ENCODE results near the gene PRH1.

Gene PRH1

DNA sequence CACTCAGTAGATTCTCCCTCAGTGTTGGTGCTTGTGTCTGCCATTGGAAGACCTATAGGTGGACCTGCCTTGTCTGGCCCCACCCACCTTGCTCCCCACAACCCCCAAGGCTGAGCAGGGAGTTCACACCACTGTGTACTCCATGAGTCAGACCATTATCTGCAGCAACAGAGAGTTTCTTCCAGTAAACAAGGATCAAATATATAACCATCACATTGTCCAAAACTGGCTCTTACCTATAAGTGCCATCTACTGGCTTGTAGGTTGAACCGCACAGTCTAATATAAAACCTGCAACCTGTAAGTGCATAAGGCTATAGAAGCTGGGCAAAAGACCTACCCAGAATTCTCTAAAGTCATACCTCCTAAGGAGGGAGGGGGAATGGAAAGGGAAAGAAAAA, 17.4 kb upstream of the PRH1 start:
- H3K4me3 ChIP-seq (ENCODE audit: low read length), result no peak overlapping the region
- no peak for DNase-seq (ENCODE audit: low read depth)
- no peak for TF ChIP-seq CTCF (conservative IDR thresholded peaks at IDR 0.05; ENCODE audit: low read depth, low read length)

GRCh38 chr12:10900972-10901371, 16.9 kb upstream of the PRH1 start:
- H3K4me3 ChIP-seq (ENCODE audit: low read length), result no peak overlapping the region
- no peak for TF ChIP-seq CTCF (conservative IDR thresholded peaks at IDR 0.05; ENCODE audit: low read depth, low read length)
- no peak for DNase-seq (ENCODE audit: low read depth)

DNA sequence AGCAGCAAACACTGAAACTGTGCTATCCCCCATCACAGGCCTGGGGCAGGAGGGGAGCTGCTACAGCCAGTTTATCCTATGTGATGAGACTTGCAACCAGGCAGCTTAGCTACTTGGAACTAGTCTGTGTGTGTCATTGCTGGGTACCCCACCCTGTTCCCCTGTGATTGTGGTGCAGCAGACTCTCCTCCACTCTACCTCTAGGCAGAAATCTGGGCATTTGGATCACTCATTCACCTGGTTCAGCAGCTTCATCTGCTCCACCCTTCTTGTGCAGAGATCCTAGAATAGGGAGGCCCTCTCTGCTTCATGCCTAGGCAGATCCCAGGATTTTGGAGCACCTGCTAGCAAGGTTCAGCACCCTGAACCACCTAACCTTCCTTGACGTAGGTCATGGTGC, 16.5 kb upstream of the PRH1 start:
- TF ChIP-seq CTCF (conservative IDR thresholded peaks at IDR 0.05; ENCODE audit: low read depth, low read length), result no peak
- H3K4me3 ChIP-seq (ENCODE audit: low read length), result no peak overlapping the region
- DNase-seq (ENCODE audit: low read depth), result no peak

GRCh38 chr12:10896854-10897253, 12.8 kb upstream of the PRH1 start:
- no peak for TF ChIP-seq CTCF (conservative IDR thresholded peaks at IDR 0.05; ENCODE audit: low read depth, low read length)
- no peak for DNase-seq (ENCODE audit: low read depth)
- no peak overlapping the region for H3K4me3 ChIP-seq (ENCODE audit: low read length)

DNA sequence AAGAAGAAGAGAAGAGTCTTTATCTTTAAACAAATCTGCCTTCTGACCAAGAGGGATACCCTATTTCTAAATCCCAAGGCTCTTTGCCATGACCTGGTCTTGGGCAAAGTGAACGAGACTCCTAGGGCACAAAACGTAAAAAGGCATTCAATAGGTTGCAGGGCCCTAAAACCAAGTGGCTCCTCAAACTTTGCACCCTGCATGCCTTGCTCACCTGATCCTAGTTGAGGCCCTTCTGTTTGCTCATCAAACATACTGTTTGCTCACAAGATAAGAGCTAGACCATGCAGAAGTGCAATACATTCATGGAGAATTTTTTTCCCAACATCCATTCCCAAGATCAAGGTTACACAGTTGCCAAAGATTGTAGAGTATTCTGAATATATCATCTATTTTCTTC, 7.9 kb upstream of the PRH1 start:
- H3K4me3 ChIP-seq (ENCODE audit: low read length), result no peak overlapping the region
- no peak for DNase-seq (ENCODE audit: low read depth)
- no peak for TF ChIP-seq CTCF (conservative IDR thresholded peaks at IDR 0.05; ENCODE audit: low read depth, low read length)

DNA sequence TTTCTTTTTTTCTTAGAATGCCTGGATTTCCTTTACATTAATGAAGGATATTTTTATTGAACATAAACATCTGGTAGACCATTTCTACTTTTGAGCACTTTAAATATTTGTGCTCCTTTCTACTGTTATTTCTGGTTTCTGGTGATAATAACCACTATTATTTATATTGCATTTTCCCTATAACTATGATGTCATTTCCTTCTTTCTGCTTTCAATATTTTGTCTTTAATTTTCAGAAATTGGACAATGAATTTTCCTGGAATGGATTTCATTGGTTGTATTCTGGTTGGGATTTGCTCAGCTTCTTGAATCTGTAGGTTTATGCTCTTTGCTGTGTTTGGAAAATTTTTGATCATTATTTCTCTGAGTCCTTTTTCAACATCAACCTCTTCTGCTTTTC, 5.2 kb upstream of the PRH1 start:
- H3K4me3 ChIP-seq (ENCODE audit: low read length), result no peak overlapping the region
- TF ChIP-seq CTCF (conservative IDR thresholded peaks at IDR 0.05; ENCODE audit: low read depth, low read length), result no peak
- DNase-seq (ENCODE audit: low read depth), result no peak

DNA sequence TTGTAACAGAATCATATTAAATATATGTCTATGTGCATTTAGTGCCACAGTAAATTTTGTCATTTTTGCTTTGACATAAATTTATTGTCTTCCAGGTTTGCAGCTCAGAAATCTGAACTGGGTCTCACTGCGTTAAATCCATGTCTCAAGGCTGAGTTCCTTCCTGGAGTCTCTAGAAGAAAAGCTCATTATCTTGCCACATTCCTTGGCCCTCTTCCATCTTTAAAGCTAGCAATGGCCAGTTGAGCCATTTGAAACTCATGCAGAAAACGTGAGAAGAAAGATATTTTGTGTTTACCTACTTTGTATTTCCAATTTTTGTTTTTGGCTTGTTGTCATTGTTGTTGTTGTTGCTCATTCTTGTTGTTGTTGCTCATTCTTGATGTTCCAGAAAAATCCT, 10.7 kb downstream of the PRH1 start:
- no peak overlapping the region for H3K4me3 ChIP-seq (ENCODE audit: low read length)
- no peak for TF ChIP-seq CTCF (conservative IDR thresholded peaks at IDR 0.05; ENCODE audit: low read depth, low read length)
- peak; percentile 54 for DNase-seq (ENCODE audit: low read depth)
